K562 treated with DMSO at 1 percent for 4 hours (cell line): Measurements from ENCODE around the gene ZIC4. TPM values are rescaled to one million over a fixed set of nuclear protein-coding genes. Genes with fewer than 3 reads are reported as not detected.

Experiments
- total RNA-seq: library from RNA; unstranded; fragments of 300-600 nt; gene quantifications from 2 replicates; pipeline ENCODE4 v1.2.3, GENCODE V29; 2022; ENCODE audit not compliant: insufficient read depth

Gene ZIC4
- not detected in 2 replicates for total RNA-seq

GRCh38 chr3:147406028-147406931, at the start of gene ZIC4:
Gene ZIC4 (minus strand): TSS chr3:147406543. CDS start chr3:147402797, 3,746 bp downstream.

GRCh38 chr3:147409143-147410115, 3.1 kb upstream of the ZIC4 start, which contains the start of gene ZIC1:
Gene ZIC1 (plus strand): TSS chr3:147409365. CDS start chr3:147410113, 748 bp downstream.

Other genes starting within 250 kb of the ZIC4 start
- gene ZIC1, start 2.8 kb upstream of the ZIC4 start, total RNA-seq: not detected in 2 replicates